CD14-positive monocyte (primary cell): ENCODE measurements around the gene PSMD9. TPM values are rescaled to one million over a fixed set of nuclear protein-coding genes. Genes with fewer than 3 reads are reported as not detected.
"Not testable (repeated sequence)": the region's sequence is repeated elsewhere in the genome, so short reads cannot be mapped to it uniquely, and the experiment has no call there.

Experiments
- DNase-seq, 3 donors: peaks; one replicate each; pipeline ENCODE4 v3.0.0-alpha.2; 2011 to 2022
- H2AFZ ChIP-seq: 2 replicates; pipeline ENCODE4 v1.6.0; 2012; ENCODE audit warnings: mild to moderate bottlenecking, low read depth, low read length, inconsistent platforms; ENCODE audit not compliant: insufficient read depth, poor library complexity, severe bottlenecking
- H3K27ac ChIP-seq, 2 donors: 1 replicate in 1 of 2; 2 replicates in 1 of 2; pipeline ENCODE4 v1.5.1; 2012 to 2013; ENCODE audit warnings: low read length in 2 of 2, control low read depth in 1 of 2, inconsistent platforms in 1 of 2, low read depth in 1 of 2, mild to moderate bottlenecking in 1 of 2
- H3K27me3 ChIP-seq, 2 donors: one replicate each; pipeline versions ENCODE4 v1.6.0 to v1.6.1; 2011 to 2013; ENCODE audit warnings: low read length in 2 of 2; ENCODE audit not compliant: control insufficient read depth in 2 of 2, insufficient read depth in 2 of 2
- H3K36me3 ChIP-seq, 2 donors: replicated peaks in 1 of 2; 1 replicate in 1 of 2; 2 replicates in 1 of 2; pipeline versions ENCODE4 v1.5.1 to v1.6.1; 2012 to 2013; ENCODE audit warnings: low read length in 2 of 2, control low read depth in 1 of 2, inconsistent platforms in 1 of 2, mild to moderate bottlenecking in 1 of 2; ENCODE audit not compliant: insufficient read depth in 2 of 2, control insufficient read depth in 1 of 2
- H3K4me1 ChIP-seq, 2 donors: 1 replicate in 1 of 2; 2 replicates in 1 of 2; pipeline versions ENCODE4 v1.5.1 to v1.6.1; 2012 to 2013; ENCODE audit warnings: low read length in 2 of 2, control low read depth in 1 of 2, inconsistent platforms in 1 of 2, mild to moderate bottlenecking in 1 of 2, moderate library complexity in 1 of 2; ENCODE audit not compliant: insufficient read depth in 2 of 2, control insufficient read depth in 1 of 2
- H3K4me2 ChIP-seq: replicated peaks from 2 replicates; pipeline ENCODE3; 2012; ENCODE audit warnings: low read length, moderate library complexity, mild to moderate bottlenecking; ENCODE audit not compliant: poor library complexity, severe bottlenecking; ENCODE audit errors: extremely low read depth
- H3K4me3 ChIP-seq, 3 experiments: fragments of 200-600 bp in 1 of 3; sonication (generic) in 1 of 3; replicated peaks in 1 of 3; 1 replicate in 2 of 3; 2 replicates in 1 of 3; pipeline ENCODE4 v1.5.1; 2011 to 2013; ENCODE audit warnings: low read length in 3 of 3, mild to moderate bottlenecking in 3 of 3, control low read depth in 2 of 3, low read depth in 2 of 3, inconsistent platforms in 1 of 3, moderate library complexity in 1 of 3
- H3K79me2 ChIP-seq: 2 replicates; pipeline ENCODE4 v1.6.0; 2012; ENCODE audit warnings: mild to moderate bottlenecking, control low read depth, inconsistent platforms, low read length, moderate library complexity; ENCODE audit not compliant: insufficient read depth
- H3K9ac ChIP-seq: 2 replicates; pipeline ENCODE4 v1.6.0; 2017; ENCODE audit warnings: low read length, mild to moderate bottlenecking; ENCODE audit not compliant: insufficient read depth, poor library complexity, severe bottlenecking
- H3K9me3 ChIP-seq, 2 donors: replicated peaks in 1 of 2; 1 replicate in 1 of 2; 2 replicates in 1 of 2; pipeline versions ENCODE4 v1.5.1 to v1.6.1; 2012 to 2013; ENCODE audit warnings: low read length in 2 of 2, control low read depth in 1 of 2; ENCODE audit not compliant: control insufficient read depth in 1 of 2, insufficient read depth in 1 of 2
- H4K20me1 ChIP-seq: 2 replicates; pipeline ENCODE4 v1.6.0; 2012; ENCODE audit warnings: mild to moderate bottlenecking, low read length, control low read depth, moderate library complexity; ENCODE audit not compliant: insufficient read depth
- H3K27ac Mint-ChIP-seq, 7 donors: one replicate each; pipeline ENCODE4 v1.8.0; 2020; ENCODE audit warnings: mild to moderate bottlenecking in 7 of 7, mixed read lengths in 7 of 7, moderate library complexity in 6 of 7, inconsistent platforms in 2 of 7
- H3K27me3 Mint-ChIP-seq, 3 donors: one replicate each; pipeline ENCODE4 v1.8.0; 2021 to 2022; ENCODE audit warnings: low read depth in 3 of 3, mild to moderate bottlenecking in 3 of 3, mixed read lengths in 3 of 3, moderate library complexity in 3 of 3, inconsistent platforms in 1 of 3
- H3K36me3 Mint-ChIP-seq, 2 donors: one replicate each; pipeline ENCODE4 v1.8.0; 2020; ENCODE audit warnings: mixed read lengths in 2 of 2, inconsistent platforms in 1 of 2, mild to moderate bottlenecking in 1 of 2
- H3K4me1 Mint-ChIP-seq: one replicate; pipeline ENCODE4 v1.8.0; 2020; ENCODE audit warnings: mild to moderate bottlenecking, mixed read lengths
- H3K4me3 Mint-ChIP-seq, 2 donors: one replicate each; pipeline ENCODE4 v1.8.0; 2020; ENCODE audit warnings: mild to moderate bottlenecking in 2 of 2, mixed read lengths in 2 of 2, moderate library complexity in 1 of 2
- H3K9me3 Mint-ChIP-seq, 7 donors: one replicate each; pipeline ENCODE4 v1.8.0; 2020 to 2022; ENCODE audit warnings: mixed read lengths in 7 of 7, mild to moderate bottlenecking in 6 of 7, moderate library complexity in 6 of 7, inconsistent platforms in 2 of 7
- CTCF ChIP-seq: fragments of 200-600 bp; IDR thresholded peaks from one replicate; pipeline ENCODE4 v1.8.0; 2022; ENCODE audit warnings: antibody characterized with exemption, mild to moderate bottlenecking
- WGBS: methylation state at CpG from one replicate; pipeline ENCODE4 v1.1.5; 2013; ENCODE audit warnings: missing lambda C conversion rate; ENCODE audit not compliant: insufficient coverage; 5-methylcytosine and 5-hydroxymethylcytosine counted together
- intact Hi-C, 2 donors: fragments of 100-400 bp; cut with micrococcal nuclease; formaldehyde crosslinking; loops; one replicate each; pipeline versions ENCODE4 v1.15.0 to v1.15.1; 2023
- polyA plus RNA-seq, 3 donors: library from polyadenylated mRNA; depleted of rRNA in 1 of 3; unstranded in 2 of 3; stranded (reverse) in 1 of 3; fragments of 300-500 nt in 2 of 3; fragments of >200 nt in 1 of 3; fragmentation: Illumina TruSeq in 2 of 3; gene quantifications; 1 replicate in 2 of 3; 2 replicates in 1 of 3; pipeline ENCODE4 v1.2.3, GENCODE V29; 2012 to 2021

Gene PSMD9
- polyA plus RNA-seq, 3 donors: 89.6 to 135 (median 93.3) TPM

- Mint-ChIP-seq H3K36me3 (no peaks in the 10 kb centered on the region), H3K4me3 (peak overlapping the region in 1 of 2 donors; percentile 57), H3K4me1 (peaks cover 21% of the 10 kb centered on the region), H3K27ac (peak overlapping the region; percentile 66 to 93 (median 86)), H3K27me3 (peaks cover 0 to 4% (median 3%) of the 10 kb centered on the region in 3 donors), H3K9me3 (peaks cover 0 to 2% (median 0%) of the 10 kb centered on the region in 7 donors)
- Histone ChIP-seq H3K4me1 (peaks cover 17 to 18% of the 10 kb centered on the region in 2 donors), H3K27ac (peak overlapping the region in 1 of 2 donors; percentile 41), H3K9me3 (no peaks in the 10 kb centered on the region), H3K9ac (no peak overlapping the region), H3K36me3 (no peaks in the 10 kb centered on the region), H4K20me1 (no peaks in the 10 kb centered on the region), H2AFZ (no peak overlapping the region), H3K79me2 (no peaks in the 10 kb centered on the region), H3K27me3 (no peaks in the 10 kb centered on the region), H3K4me3 (peak overlapping the region in 1 of 3 experiments; percentile 19), H3K4me2 (peak overlapping the region; percentile 30)
- peak; percentile 15 to 71 (median 56) for DNase-seq
- intact Hi-C loops: no loop called here
- TF ChIP-seq CTCF: no peak
- WGBS: no CpG with 5 or more reads among the region's 5 CpGs
Observed at GRCh38 chr12:121927813-121928212, 39.2 kb downstream of the PSMD9 start.

GRCh38 chr12:121929545-121929944 is 41.0 kb downstream of the PSMD9 start:
- DNase-seq, H3K79me2 ChIP-seq, H4K20me1 ChIP-seq, H3K9me3 Mint-ChIP-seq, H3K27me3 ChIP-seq, H3K27ac Mint-ChIP-seq, H3K4me3 Mint-ChIP-seq, H3K36me3 Mint-ChIP-seq, H3K27ac ChIP-seq, intact Hi-C loops, H2AFZ ChIP-seq, H3K9me3 ChIP-seq, H3K4me2 ChIP-seq, H3K9ac ChIP-seq, H3K4me3 ChIP-seq, H3K27me3 Mint-ChIP-seq, H3K36me3 ChIP-seq: not testable (repeated sequence)
- peaks cover 18% of the 10 kb centered on the region for H3K4me1 Mint-ChIP-seq
- peaks cover 17 to 18% of the 10 kb centered on the region in 2 donors for H3K4me1 ChIP-seq
- 100% methylated on average over 1 of the region's 7 CpGs for WGBS
